Activated CD4-positive, alpha-beta T cell treated with anti-CD3 and anti-CD28 coated beads, Interleukin-2, amount 50 U/mL, for 48 hours (primary cell): ENCODE data around the gene TIPIN.
"Not testable (repeated sequence)": the region's sequence is repeated elsewhere in the genome, so short reads cannot be mapped to it uniquely, and the experiment has no call there.

Experiments used
- DNase-seq, 2 experiments: peaks; one replicate each; pipeline ENCODE4 v3.0.0-alpha.2; 2020

The TIPIN gene

DNA sequence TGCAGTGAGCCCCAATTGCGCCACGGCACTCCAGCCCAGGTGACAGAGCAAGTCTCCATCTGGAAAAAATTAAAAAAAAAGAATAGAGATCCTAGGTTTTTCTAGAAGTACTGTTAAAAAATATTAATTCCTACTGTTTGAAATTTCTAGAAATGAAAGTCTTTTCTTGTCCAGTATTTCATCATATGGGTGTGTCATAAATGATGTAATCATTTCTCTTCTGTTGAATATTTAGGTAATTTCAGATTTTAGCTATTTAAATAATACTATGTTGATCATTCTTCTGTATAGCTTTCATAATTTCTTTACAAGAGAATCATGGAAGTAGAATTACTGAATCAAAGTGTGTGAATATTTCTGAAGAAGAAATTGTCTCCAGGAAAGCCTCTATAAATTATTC lies 24.9 kb upstream of the TIPIN start:
- not testable (repeated sequence) for DNase-seq

DNA sequence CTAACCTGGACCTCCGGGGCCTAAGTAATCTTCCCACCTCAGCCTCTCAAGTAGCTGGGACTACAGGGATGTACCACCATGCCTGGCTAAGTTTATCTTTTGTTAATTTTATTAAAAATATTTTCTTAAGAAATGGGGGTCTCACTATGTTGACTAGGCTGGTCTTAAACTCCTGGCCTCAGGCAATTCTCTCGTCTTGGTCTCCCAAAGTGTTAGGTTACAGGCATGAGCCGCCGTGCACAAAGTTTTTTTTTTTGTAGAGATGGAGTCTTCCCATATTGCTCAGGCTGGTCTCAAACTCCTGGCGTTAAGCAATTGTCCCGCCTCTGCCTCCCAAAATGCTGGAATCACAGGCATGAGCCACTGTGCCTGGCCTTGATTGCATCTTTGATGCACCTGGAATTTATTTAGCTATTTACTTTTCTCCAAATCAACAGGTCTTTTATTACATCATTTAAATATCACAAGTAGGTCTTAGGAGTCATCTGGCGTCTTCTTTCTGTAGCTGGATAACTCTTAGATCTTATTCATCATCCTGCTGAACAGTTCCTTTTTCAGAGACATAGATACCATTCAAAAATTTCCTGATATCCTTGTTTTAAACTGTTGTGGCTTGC lies 22.4 kb upstream of the TIPIN start:
- DNase-seq, result no peak

- no peak for DNase-seq
Measured at GRCh38 chr15:66374179-66374578, 17.7 kb upstream of the TIPIN start.

DNA sequence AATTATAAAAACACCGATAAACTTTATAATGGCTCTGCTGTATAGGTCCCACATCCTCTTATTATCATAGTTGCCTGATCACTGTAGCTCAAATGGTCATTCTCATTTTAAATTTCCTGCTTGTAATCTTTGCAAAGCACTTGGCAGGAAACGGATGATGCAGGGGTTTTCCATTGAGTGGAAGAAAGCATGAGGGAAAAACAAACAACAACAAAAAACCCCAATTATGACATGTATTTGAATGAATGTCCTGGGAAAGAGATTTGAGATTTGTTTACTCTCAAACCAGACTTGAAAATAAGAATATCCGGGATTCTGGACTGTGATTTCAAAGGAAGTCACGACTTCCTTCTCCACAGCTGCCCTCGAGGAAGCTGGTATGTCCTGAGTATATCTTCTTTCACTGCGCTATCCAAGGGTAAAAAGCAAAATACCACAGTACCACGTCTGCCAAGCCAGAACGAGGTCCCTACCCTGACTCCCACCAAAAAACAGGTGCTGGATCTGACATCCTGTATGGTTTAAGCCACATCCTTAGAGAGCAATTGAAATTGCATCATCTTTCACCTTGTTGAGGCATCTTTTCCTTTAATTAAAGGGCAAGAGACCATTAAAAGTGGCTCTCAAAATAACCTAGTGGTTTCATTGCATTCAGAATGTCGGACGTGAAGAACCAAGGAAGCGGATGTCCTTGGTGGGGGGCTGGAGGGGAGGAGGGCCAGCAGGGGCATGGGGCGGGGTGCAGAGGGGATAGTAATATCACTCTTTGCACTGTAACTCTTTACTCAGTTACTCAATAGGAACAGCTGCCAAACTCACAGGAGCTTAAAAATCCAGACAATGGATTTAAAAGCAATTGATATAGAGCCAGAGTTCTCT lies 13.5 kb upstream of the TIPIN start:
- DNase-seq, result peak in 1 of 2 experiments; percentile 41

DNA sequence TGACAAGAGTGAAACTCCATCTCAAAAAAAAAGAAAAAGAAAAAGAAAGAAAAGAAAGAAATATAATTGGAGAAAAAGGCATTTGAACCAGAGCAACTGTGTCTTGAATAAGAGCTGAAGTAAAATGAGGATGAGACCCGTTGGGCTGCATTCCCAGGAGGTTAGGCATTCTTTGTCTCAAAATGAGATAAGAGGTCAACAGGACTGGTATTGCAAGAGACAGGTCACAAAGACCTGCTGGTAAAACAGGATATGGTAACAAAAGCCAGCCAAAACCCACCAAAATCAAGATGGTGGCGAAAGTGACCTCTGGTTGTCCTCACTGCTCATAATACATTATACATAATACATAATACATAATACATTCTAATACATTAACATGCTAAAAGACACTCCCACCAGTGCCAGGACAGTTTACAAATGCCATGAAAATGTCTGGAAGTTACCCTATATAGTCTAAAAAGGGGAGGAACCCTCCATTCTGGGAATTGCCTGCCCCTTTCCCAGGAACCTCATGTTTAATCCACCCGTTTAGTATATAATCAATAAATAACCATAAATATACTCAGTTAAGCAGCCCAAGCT lies 8.6 kb upstream of the TIPIN start:
- DNase-seq, result no peak

DNA sequence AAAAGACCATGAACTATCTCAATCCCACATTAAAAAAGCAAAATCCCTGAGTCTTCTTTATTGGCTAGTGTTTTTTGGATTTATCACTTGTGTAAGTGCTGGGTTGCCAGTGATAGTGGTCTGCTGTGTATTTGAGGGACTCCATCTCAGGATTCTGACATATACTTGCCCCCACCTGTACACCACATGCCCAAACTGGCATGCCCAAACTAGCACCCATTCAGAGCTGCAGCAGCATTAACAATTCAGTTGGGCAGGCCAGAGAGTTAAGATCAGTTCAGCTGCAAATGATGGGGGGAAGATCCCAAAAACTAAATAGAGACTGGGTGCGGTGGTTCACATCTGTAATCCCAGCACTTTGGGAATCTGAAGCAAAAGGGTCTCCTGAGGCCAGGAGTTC lies 6.3 kb upstream of the TIPIN start:
- no peak for DNase-seq

- DNase-seq, result not testable (repeated sequence)
Measured at GRCh38 chr15:66361745-66362460, 5.4 kb upstream of the TIPIN start.

DNA sequence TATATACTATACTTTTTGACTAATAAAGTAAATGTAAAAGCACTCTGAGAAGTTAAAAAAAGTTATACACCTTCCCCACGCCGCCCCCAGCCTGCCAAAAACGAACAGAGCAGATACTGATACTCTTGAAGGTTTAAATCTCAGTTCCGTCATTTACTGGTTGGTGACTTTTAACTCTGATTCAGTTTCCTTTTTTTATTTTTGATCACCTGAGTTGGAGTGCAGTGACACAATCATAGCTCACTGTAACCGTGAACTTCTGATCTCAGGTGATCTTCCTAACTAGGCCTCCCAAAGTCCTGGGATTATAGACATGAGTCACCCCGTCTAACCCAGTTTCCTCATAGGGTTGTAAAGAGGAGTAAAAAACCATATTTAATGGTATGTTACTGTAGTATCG lies 3.3 kb upstream of the TIPIN start:
- no peak for DNase-seq

GRCh38 chr15:66356077-66356358 lies 467 bp downstream of the TIPIN start:
- DNase-seq, result no peak

DNA sequence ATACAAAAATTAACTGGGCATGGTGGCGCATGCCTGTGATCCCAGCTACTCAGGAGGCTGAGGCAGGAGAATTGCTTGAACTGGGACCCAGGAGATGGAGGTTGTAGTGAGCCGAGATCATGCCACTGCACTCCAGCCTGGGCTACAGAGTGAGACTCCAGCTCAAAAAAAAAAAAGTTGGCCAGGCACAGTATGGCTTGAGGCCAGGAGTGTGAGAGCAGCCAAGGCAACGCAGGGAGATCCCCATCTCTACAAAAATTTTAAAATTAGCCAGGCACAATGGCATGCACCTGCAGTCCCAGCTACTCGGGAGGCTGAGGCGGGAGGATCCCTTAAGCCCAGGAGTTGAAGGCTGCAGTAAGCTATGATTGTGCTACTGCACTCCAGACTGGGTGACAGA lies 8.0 kb downstream of the TIPIN start:
- not testable (repeated sequence) for DNase-seq

- DNase-seq, result no peak
Measured at GRCh38 chr15:66328771-66329170, 27.7 kb downstream of the TIPIN start.

DNA sequence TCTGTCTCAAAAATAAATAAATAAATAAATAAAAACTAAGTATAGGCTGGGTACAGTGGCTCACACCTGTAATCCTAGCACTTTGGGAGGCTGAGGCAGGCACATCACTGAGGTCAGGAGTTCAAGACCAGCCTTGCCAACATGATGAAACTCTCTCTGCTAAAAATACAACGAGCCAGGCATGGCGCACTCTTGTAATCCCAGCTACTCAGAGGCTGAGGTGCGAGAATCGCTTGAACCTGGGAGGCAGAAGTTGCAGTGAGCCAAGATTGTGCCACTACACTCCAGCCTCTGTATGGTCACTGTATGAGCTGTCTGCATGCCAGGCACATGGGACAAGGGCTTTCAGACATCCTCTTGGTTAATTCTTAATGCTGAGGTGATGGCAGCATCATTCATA lies 28.7 kb downstream of the TIPIN start:
- no peak for DNase-seq

DNA sequence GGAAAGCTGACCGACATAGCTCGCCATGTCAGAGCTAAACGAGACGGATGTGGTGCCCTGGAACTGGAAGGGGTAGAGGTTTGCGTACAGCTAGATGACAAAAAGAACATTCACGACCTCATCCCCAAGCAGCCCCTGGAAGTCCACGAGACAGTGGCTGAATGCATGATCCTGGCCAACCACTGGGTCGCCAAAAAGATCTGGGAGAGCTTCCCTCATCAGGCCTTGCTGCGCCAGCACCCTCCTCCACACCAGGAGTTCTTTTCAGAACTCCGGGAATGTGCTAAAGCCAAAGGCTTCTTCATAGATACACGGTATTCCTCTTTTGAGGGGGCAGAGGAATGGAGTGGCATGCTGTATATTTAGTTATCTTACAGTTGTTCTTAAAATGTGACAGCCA lies 30.4 kb downstream of the TIPIN start:
- DNase-seq, result no peak

- DNase-seq, result no peak
Measured at GRCh38 chr15:66323312-66323928, 33.1 kb downstream of the TIPIN start.

- no peak for DNase-seq
Measured at GRCh38 chr15:66312144-66312543, 44.3 kb downstream of the TIPIN start.

DNA sequence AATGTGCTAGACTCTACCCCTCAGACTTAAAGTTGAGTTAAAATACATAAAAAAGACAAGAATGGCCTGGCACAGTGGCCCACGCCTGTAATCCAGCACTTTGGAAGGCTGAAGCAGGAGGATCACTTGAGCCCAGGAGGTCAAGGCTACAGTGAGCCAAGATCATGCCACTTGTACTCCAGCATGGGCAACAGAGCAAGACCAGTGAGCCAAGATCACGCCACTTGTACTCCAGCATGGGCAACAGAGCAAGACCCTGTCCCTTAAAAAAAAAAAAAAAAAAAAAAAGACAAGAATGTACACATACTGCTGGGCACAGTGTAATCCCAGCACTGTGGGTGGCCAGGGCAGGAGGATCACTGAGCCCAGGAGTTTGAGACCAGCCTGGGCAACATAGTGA lies 45.7 kb downstream of the TIPIN start:
- DNase-seq, result no peak

DNA sequence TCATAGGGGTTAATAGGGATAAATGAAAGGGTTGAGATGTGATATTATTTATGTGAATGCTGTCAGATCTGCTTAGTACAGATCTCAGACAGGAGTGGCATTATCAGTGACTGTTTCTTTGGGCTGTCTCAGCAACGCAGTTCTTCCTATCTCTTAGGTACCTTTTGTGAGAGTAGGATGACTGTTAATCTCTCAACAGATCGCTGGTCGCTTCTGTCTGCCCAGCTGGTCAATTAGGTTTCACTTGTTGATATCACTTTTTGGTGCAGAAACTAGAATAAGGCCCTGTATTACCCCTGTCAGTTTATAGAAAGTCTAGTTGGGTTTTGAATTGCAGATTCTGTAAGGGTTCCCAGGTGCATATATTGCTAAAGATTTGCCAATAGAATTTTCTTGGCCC lies 46.7 kb downstream of the TIPIN start:
- no peak for DNase-seq

DNA sequence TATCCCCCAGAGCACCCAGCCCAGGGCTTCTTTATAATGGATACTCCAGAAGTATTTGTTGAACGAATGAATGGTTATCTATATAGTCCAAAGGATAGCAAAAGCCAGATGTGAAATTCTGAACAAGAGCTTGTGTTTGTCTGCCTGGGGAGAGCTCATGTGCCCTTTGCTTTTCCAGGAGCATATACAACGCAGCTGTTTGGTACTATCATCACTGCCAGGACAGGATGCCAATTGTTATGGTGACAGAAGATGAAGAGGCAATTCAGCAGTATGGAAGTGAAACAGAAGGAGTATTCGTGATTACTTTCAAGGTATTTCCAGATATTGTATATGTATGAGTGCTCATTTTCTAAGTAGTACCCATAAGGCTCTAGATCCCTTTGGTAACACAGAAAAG lies 48.0 kb downstream of the TIPIN start:
- no peak for DNase-seq

DNA sequence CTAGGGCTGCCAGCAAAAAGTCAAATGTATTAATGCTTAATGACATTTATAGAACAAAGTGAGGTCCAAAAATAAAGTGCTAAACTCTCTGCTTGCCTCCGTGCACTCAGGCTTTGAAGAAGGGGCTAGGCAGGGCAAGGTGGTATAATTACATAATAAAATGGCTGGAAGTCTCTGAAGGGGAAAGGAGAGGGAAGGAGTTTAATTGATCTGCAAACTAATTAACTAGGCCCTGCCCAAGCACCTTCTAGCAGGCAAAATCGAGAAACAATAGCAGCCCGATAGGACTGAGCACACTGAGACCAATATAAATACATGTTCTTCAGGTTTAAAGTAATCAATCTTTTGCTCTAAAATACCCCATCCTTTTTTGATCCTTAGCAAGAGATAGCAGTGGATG lies 50.1 kb downstream of the TIPIN start:
- no peak for DNase-seq

DNA sequence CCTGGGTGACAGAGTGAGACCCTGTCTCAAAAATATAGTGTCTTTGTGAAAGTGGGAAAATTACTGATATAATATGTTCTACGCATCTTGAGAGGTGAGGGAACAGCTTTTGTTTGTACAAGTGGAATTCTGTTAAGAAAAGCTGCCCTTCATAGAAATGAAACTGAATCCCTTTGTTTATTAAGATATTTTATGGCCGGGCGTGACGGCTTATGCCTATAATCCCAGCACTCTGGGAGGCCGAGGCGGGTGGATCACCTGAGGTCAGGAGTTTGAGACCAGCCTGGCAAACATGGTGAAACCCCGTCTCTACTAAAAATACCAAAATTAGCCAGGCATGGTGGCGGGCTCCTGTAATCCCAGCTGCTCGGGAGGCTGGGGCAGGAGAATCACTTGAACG lies 52.1 kb downstream of the TIPIN start:
- DNase-seq, result not testable (repeated sequence)

- DNase-seq, result no peak
Measured at GRCh38 chr15:66302489-66303278, 53.8 kb downstream of the TIPIN start.

DNA sequence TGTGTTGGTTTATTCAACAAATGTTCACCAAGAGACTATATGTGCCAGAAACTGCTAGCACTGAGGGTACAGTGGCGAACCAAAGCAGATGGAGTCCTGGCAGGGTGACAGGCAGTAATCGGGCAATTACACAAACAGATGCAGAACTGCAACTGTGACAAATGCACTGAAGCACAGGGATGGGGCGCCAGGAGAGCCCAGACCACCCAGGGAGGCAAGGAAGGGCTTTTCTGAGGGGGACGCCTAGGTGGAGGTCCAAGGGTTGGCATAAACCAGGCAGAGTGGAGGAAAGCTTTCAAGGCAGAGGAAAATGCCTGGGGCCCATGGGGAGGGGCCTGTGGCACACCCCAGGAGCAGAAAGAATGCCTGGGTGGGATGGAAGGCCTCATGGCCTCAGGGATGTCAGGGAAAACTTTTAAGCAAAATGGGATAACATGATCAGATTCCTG lies 57.7 kb downstream of the TIPIN start:
- DNase-seq, result no peak
